Activated CD8-positive, alpha-beta memory T cell treated with anti-CD3 and anti-CD28 coated beads, Interleukin-2, amount 50 U/mL, for 24 hours (primary cell): ENCODE results near the gene DIS3L.
"Not testable (repeated sequence)": the region's sequence is repeated elsewhere in the genome, so short reads cannot be mapped to it uniquely, and the experiment has no call there.

Experiments
- DNase-seq: peaks from one replicate; pipeline ENCODE4 v3.0.0-alpha.2; 2020; ENCODE audit errors: extremely low read depth

The DIS3L gene

GRCh38 chr15:66293419-66294156, at the start of gene DIS3L:
TSS of gene DIS3L (plus strand) at chr15:66293568. CDS start at chr15:66293597, 29 bp downstream.
- no peak for DNase-seq

- DNase-seq, result not testable (repeated sequence)
Observed at GRCh38 chr15:66245832-66246231, 47.5 kb upstream of the DIS3L start.

- no peak for DNase-seq
Observed at GRCh38 chr15:66246937-66247336, 46.4 kb upstream of the DIS3L start.

DNA sequence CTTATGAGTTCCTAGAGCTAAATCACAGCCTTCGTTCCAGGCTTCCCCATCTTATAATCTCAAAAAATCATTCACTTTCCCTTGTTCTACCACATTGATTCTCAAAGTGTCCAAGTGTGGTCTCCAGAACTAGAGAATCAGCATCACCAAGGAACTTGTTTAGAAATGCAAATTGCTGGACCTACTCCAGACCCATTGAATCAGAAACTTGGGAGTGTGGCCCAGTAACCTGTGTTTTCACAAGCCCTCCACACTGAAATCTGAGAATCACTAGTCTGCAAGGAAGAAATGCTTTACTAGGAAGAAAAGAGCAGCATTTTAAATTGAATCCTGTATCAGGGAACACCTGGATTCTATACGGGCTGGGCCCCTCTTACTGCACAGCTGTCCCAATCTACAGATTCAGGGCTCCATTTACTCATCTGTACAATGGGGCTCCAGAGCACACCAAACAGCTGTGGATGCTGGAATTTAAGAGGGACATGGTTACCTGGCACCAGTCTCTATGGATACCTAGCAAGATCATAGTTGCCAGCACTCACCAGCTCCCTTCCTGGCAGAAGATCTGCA, 43.7 kb upstream of the DIS3L start:
- no peak for DNase-seq

GRCh38 chr15:66251065-66251789, 42.1 kb upstream of the DIS3L start:
- DNase-seq, result no peak

- DNase-seq, result no peak
Observed at GRCh38 chr15:66251790-66252684, 41.3 kb upstream of the DIS3L start.

DNA sequence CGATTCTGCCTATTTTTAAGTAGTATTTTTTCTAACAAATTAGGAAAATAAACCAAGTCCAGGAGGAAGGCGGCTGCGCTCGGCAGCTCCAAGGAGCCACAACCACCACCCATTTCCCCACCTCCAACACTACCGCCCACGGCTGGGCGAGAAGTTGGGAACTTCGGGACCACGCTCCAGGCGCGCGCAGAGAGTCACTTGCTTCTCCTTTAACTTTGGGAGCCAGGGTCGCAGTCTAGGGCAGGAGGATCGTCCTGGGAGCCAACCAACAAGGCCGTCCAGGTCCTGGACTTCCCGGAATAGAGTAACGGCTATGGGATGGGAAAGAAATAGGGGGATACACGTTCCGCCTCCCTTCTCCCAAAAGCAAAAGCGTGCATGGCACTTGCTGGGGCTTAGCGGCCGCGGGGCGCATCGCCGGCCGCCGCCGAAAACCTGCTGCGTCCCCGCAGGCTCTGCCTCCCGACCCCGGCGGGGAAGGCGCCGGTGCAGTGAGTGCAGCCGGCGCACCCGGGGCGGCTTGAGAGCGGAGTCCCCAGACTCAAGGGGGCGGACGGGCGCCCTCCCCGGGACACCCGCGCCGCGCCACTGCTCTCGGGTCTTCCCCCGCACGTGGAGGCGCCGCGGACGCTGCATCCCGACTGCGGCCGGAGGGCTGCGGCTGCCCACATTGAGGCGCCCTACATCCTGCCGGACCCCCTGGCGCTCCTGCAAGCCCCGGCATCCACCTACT, 40.5 kb upstream of the DIS3L start:
- no peak for DNase-seq

DNA sequence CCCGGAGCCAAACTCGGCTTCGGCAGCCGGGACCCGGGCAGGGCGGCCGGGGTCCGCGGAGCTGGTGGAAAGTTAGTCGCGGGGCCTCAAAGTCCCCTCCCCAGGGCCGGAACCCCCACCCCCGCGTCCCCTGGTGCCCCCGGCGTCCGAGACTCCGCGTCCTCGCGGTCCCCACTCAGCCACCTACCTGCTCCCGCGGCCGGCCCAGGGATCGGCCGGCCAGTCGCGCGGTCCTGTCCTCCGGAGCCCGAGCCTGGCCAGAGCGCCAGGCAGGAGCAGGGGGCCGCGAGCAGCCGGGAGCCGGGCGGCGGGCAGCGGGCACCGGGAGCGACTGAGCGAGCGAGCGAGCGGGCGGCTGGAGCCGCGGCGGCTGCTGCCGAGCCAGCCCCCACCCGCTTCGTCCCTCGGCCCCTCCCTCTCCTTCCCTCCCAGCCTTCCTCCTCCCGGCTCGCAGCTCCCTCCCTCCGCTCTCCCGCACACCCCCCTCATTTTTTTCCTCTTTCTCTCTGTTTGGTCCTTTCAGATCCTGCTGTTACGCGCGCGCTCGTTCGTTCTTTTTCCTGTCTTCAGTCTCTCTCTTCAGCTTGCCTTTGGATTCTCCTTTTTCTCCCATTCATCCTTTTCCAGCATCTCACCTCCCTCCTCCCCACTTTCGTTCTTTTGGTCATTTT, 39.8 kb upstream of the DIS3L start, which contains the start of gene MEGF11:
Gene MEGF11 (minus strand): TSS at position 333 of the 671 bp plus-strand sequence. CDS start 125,347 bp downstream, outside the sequence.
- no peak for DNase-seq

- DNase-seq, result no peak
Observed at GRCh38 chr15:66254089-66254950, 39.0 kb upstream of the DIS3L start.

GRCh38 chr15:66254951-66255676, 38.3 kb upstream of the DIS3L start:
- no peak for DNase-seq

DNA sequence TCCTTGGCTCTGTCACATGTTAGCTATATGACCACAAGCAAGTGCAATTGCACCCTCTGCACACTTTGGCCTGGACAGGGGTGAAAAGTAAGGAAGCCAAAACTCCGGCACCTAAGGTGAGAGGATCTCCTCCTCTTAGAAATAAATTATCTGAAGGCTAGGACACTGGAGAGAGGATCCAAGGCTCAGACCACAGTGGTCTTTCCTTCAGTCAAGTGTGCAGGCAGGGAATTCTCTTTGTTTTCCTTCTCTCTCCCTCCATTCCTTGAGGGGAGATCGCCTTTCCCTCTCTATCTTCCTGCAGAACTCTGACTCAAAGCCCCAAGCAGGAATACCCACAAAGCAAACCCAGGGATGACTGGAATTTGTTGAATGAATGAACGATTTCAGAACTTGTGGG, 36.7 kb upstream of the DIS3L start:
- DNase-seq, result no peak

- DNase-seq, result no peak
Observed at GRCh38 chr15:66261056-66261455, 32.3 kb upstream of the DIS3L start.

DNA sequence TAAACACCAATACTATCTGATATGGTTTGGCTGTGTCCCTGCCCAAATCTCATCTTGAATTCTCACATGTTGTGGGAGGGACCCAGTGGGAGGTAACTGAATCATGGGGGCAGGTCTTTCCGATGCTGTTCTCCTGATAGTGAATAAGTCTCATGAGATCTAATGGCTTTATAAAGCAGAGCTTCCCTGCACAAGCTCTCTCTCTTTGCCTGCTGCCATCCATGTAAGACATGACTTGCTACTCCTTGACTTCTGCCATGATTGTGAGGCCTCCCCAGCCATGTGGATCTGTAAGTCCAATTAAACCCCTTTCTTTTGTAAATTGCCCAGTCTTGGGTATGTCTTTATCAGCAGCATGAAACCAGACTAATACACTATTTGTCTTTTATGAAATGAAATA, 30.5 kb upstream of the DIS3L start:
- not testable (repeated sequence) for DNase-seq

DNA sequence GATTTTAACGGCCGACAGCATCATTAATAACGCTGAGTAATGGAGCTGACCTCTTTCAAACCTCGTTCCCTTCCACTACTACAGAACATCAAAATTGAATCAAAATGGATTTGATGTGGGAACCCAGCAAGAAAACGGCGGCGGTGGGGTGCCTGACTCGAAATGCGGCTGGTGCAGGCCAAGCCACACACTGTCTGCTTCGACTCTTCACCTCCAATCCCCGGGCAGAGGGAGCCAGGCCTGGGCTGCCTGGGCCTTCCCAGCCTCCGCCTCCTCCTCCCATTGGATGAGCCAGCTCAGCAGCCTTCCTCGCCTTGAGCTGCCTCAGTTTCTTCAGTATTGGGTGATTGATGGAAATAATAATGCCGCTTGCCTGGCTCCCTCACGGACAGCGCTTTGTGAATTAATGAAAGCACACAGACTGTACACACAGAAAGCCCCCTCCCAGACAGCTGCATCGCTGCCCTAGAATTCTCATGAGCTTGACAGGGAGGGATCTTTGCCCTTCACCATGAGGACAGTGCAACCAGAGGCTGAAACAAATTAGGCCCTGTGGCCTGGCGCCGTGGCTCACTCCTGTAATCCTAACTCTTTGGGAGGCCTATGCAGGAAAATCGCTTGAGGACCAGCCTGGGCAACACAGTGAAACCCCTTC, 28.4 kb upstream of the DIS3L start:
- DNase-seq, result no peak

DNA sequence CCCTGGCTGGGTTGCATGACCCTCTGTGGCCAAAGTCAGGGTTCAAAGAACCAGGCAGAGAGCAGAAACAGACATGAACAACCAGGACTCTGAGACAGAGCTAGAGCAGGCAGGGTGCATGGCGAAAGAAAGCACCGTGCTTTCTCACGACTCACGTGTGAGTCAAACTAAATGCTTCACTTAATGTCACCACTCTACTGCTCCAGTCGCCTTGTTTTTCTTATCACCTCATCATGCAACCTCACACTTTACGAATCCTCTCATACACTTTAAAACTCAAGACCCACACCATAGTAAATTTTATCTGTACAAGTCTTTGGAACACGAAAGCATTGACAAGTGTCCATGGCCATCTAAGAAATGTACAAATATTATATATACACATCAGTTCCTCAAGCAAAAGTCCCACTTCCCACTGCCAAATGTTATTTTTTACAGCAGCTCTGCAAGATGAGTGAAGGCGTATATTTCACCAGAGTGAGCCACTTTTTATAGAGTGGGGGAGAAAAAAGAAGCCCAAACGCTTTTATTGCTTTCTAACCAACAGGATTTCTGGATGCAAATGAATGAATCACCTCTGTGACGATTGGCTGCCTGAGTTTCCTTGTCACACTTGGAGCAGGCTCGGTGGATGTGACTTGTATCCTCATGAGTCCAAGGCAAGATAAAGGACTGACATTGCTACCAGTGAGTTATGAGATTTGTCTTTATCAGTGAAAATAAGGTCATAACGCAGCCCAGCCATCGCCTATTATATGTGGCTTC, 23.9 kb upstream of the DIS3L start:
- DNase-seq, result no peak

GRCh38 chr15:66270932-66271331, 22.4 kb upstream of the DIS3L start:
- DNase-seq, result no peak

- no peak for DNase-seq
Observed at GRCh38 chr15:66275352-66275751, 18.0 kb upstream of the DIS3L start.

DNA sequence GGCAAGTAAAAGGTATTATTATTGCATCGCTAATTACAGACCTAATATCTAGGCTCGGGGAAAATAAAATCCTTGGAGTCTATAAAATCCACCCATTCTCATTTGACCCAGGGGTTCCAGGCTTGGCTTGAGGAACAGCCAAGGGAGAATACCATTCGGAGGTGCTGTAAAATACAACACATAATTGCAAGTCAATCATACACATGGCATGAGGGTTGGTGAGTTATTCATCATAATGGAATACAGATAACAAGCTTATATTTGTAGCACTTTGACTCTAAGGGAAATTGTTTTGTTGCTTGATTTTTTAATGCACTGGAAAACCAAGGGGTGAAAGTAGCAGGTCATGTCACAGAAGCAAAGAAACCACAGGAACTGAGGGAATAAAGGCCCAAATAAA, 16.8 kb upstream of the DIS3L start:
- no peak for DNase-seq
